ENCODE data around the gene PRPF38A. TPM values are rescaled to one million over a fixed set of nuclear protein-coding genes. Genes with fewer than 3 reads are reported as not detected.

Gene PRPF38A
- polyA plus RNA-seq, 4 donors, result 74.0 to 84.9 (median 80.9) TPM

GRCh38 chr1:52393174-52393573 is 11.2 kb upstream of the PRPF38A start:
- no peak for DNase-seq (ENCODE audit: low read depth in 4 of 4, low spot score in 3 of 4)

DNA sequence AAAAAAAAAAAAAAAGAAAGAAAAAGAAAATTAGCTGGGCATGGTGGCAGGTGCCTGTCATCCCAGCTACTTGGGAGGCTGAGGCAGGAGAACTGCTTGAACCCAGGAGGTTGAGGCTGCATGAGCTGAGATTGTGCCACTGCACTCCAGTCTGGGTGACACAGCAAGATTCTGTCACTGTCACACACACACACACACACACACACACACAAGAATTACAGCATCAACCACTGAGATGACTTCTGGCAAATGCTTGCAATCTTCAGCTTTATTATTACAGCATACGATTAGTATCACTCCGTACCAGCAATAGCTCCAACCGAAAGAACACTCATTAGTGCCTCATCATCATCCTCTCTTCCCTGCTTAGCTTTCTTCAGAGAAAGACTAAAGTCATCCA is 4.8 kb upstream of the PRPF38A start:
- no peak for DNase-seq (ENCODE audit: low read depth in 4 of 4, low spot score in 3 of 4)

DNA sequence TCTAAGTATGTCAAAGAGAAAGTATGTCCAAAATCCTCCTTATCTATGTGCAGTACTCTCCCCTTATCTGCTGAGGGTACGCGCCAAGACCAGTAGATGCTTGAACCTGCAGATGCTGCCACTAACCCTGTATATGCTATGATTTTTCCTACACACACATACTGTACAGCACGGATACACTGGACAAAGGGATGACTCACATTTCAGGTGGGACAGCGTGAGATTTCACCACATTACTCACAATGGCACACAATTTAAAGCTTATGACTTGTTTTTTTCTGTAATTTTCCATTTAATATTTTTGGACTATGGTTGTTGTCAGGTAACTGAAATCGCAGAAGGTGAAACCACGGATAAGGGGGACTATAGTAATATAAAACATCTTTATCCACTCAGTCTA is 4.3 kb upstream of the PRPF38A start:
- DNase-seq (ENCODE audit: low read depth in 4 of 4, low spot score in 3 of 4), result no peak

DNA sequence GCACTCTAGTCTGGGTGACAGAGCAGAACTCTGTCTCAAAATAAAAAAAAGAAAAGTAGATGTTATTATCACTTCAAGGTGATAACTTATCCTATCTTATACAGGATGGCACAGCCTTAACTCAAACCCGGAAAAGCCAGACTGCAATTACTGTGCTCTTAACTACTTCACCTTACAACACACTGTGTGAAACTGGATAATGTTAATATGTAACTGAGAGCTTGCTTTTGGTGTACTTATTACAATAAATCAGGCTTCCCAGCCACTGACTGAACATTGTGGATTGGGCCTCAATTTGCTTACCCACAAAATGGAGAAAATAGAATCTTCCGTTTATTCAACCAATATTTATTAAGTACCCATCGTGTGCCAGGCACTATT is 1.6 kb upstream of the PRPF38A start:
- no peak for DNase-seq (ENCODE audit: low read depth in 4 of 4, low spot score in 3 of 4)

DNA sequence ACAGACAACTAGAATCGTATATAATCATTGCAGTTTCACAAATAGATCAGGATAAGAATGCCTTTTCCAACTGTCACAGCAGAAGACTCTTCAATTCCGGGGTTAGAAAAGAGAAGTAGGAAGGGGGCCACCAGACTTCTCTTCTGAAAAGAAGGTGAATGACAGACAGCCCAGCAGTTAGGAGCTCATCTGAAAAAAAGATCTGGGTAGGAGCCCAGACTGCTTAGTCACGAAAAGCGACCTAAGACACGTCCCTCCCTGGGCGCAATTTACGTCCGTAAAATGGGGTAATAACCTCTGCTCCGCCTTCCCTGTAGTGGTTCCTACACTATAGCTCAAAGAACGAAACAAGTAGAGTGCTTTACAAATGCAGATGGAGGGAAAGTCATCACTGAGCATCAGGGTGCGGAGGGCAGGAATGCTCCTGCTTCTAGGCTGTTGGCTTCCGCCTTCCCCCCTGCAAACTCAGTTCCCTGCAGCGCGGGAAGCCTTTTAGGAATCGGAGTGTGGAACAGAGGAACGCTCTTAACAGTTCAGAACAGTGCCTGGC is 761 bp upstream of the PRPF38A start:
- DNase-seq (ENCODE audit: low read depth in 4 of 4, low spot score in 3 of 4), result peak in 1 of 4 donors; percentile 14

- no peak for DNase-seq (ENCODE audit: low read depth in 4 of 4, low spot score in 3 of 4)
Measured at GRCh38 chr1:52404975-52405338, 555 bp downstream of the PRPF38A start.

GRCh38 chr1:52413410-52413989 is 9.1 kb downstream of the PRPF38A start:
- DNase-seq (ENCODE audit: low read depth in 4 of 4, low spot score in 3 of 4), result no peak

DNA sequence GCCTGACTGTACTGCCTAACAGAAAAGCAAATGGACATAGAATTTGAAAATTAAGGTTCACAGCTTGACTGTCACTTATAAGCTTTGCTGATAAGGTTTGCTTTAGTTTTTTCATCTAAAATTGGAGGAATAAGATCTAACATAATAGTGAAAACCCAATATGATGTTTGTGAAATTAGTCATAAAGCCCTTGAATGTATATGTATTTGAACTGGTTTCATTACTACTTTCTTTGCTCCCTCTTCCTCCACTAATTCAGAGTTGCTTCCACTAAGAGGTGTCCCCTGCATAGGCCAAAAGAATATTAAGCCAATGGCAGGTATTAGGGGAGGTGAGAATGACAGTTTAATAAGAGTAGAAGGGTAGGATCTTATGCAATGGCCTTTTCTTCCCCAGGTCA is 10.5 kb downstream of the PRPF38A start:
- DNase-seq (ENCODE audit: low read depth in 4 of 4, low spot score in 3 of 4), result no peak

DNA sequence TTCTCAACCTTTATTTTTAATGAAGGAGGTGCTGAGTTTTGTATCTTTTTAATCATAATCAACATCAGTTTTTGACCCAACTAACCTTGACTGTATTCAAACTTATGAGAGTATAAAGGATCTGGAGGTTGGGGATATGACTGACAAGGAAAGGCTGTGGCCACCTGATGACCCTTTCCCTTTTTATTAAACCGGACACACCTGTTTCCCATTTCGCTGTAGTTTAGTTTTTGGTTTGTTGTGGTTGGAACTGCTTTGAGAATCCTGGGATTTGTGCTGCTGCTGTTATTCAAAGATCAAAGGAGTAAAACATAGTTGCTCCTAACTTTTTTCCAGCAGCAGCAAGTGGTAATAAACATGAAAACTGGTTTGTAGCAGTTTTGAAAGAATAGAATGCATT is 12.4 kb downstream of the PRPF38A start:
- no peak for DNase-seq (ENCODE audit: low read depth in 4 of 4, low spot score in 3 of 4)

- no peak for DNase-seq (ENCODE audit: low read depth in 4 of 4, low spot score in 3 of 4)
Measured at GRCh38 chr1:52420713-52421112, 16.3 kb downstream of the PRPF38A start.

DNA sequence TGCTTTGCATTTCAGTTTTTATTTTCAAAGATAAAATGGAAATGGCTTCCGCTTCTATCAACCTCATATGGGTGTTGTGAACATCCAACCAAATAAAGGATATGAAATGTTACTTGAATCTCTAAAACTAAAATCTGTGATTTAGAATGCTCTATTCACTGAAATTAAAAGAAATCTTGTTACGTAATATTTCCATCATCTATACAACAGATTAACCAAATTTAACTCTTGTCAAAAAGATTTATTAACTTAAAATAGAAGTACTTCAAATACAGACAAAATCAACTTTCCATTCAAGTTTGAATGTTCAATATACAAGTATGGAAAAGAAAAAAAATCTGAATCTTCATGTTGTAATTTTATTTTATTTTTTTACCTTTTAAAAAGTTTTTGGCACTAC is 18.7 kb downstream of the PRPF38A start:
- no peak for DNase-seq (ENCODE audit: low read depth in 4 of 4, low spot score in 3 of 4)

GRCh38 chr1:52423771-52424170 is 19.4 kb downstream of the PRPF38A start:
- DNase-seq (ENCODE audit: low read depth in 4 of 4, low spot score in 3 of 4), result no peak

DNA sequence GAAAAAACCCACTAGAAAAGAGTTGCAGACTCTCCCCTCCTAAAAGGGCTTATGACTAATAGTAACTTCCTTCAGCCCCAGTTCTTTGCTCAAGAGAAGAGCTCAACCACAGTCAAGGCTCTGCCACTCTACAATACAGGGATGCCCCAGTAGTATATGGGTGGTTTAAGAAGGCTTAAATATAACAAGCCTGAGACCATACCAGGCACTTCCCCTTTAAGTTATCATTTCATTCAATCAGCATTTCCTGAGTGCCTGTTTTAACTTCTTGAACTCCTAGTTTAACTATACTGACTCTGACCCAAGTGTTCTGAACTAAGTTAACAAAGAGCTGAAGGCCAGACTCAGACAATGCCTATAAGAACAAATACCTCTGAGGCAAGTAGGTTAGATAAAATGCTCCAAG is 19.8 kb downstream of the PRPF38A start:
- no peak for DNase-seq (ENCODE audit: low read depth in 4 of 4, low spot score in 3 of 4)

DNA sequence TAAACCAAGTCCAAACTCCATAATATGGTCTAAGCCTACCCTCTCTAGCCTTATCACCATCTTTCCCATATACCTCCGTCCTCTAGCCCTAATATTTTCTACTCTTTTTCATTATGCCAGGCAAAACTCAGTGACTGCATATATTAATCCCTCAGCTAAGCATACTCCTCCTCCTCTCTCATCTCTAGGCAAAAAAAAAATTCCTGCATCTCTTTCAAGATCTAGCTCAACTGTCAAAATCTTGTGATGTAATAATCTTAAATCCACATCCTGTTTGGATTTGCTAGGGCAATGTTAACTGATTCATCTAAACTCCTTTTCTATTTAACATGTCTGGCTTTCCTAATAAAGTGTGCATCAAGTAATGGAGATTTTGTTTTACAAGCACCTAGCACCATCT is 20.4 kb downstream of the PRPF38A start:
- no peak for DNase-seq (ENCODE audit: low read depth in 4 of 4, low spot score in 3 of 4)

DNA sequence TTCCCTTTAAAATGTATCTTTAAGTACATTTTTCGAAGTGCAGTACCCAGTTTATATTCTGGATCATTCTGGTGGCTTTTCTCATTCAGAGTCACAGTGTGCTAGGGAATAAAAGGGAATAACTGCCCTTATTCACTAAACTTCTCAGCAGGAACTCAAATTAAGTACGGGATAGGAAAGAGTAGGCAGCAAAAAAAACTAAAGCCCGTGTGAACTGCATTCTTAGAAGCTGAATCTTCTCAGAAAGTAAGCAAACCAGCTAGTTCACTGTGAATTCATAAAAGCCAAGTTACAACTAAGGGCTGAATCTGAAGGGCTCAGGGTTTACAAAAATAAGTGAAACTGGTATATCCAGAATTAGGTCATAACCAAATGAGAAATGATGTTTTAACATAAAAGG is 22.0 kb downstream of the PRPF38A start:
- DNase-seq (ENCODE audit: low read depth in 4 of 4, low spot score in 3 of 4), result no peak

GRCh38 chr1:52427152-52427551 is 22.8 kb downstream of the PRPF38A start:
- no peak for DNase-seq (ENCODE audit: low read depth in 4 of 4, low spot score in 3 of 4)

DNA sequence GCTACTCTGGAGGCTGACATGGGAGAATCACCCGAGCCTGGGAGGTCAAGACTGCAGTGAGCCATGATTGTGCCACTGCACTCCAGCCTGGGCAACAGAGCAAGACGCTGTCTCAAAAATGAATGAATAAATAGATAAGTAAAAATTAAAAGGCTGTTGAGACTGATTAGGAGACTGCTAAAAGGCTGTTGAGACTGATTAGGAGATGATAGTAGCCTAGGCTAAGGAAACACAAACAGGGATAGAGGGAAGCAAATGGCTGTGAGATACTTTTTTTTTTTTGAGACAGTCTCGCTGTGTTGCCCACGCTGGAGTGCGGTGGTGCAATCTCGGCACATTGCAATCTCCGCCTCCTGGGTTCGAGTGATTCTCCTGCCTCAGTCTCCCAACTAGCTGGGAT is 28.4 kb downstream of the PRPF38A start:
- DNase-seq (ENCODE audit: low read depth in 4 of 4, low spot score in 3 of 4), result no peak

GRCh38 chr1:52435211-52435610 is 30.8 kb downstream of the PRPF38A start:
- no peak for DNase-seq (ENCODE audit: low read depth in 4 of 4, low spot score in 3 of 4)

- DNase-seq (ENCODE audit: low read depth in 4 of 4, low spot score in 3 of 4), result no peak
Measured at GRCh38 chr1:52435650-52436049, 31.2 kb downstream of the PRPF38A start.

- no peak for DNase-seq (ENCODE audit: low read depth in 4 of 4, low spot score in 3 of 4)
Measured at GRCh38 chr1:52436817-52437216, 32.4 kb downstream of the PRPF38A start.

- DNase-seq (ENCODE audit: low read depth in 4 of 4, low spot score in 3 of 4), result no peak
Measured at GRCh38 chr1:52439976-52440375, 35.6 kb downstream of the PRPF38A start.

DNA sequence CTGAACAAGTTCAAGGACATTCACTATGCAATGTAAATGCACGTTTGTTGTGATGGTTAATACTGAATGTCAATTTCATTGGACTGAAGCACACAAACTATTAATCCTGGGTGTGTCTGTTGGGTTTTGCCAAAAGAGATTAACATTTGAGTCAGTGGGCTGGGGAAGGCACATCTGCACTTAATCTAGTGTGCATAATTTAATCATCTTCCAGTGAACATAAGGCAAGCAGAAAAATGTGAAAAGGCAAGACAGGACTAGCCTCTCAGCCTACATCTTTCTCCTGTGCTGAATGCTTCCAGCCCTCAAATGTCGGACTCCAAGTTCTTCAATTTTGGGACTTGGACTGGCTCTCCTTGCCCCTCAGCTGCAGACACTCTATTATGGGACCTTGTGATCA is 40.1 kb downstream of the PRPF38A start:
- no peak for DNase-seq (ENCODE audit: low read depth in 4 of 4, low spot score in 3 of 4)

DNA sequence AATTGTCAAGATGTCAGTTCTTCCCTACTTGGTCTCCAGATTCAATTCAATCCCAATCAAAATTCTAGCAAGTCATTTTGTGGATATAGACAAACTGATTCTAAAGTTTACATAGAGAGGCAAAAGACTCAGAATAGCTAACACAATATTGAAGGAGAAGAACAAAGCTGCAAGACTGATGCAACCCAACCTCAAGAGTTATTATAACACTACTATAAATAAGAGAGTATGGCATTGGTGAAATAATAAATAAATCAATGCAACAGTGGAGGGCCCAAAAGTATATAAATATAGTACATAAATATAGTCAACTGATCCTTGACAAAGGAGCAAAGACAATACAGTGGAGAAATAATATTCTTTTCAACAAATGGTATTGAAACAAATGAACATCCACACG is 49.7 kb downstream of the PRPF38A start:
- no peak for DNase-seq (ENCODE audit: low read depth in 4 of 4, low spot score in 3 of 4)

All from right renal pelvis (tissue), 4 donors.